HEK293T (cell line): ENCODE data around the gene MAU2.

Experiments
- CTCF ChIA-PET: fragments of 350-600 bp; formaldehyde crosslinking; extraction: SDS; loops from one replicate; lab custom pipeline; 2021; ENCODE audit warnings: antibody characterized with exemption, inconsistent platforms; lab: Yijun Ruan, JAX
- POLR2A ChIA-PET: fragments of 350-600 bp; formaldehyde crosslinking; extraction: SDS; loops from one replicate; lab custom pipeline; 2020; ENCODE audit warnings: antibody characterized with exemption, inconsistent platforms; lab: Yijun Ruan, JAX
- DNase-seq: peaks from one replicate; pipeline ENCODE4 v3.0.0; 2012; ENCODE audit warnings: mixed read lengths; ENCODE audit errors: extremely low spot score
- ARNT ChIP-seq: fragments of 450-650 bp; IDR thresholded peaks from 2 replicates; pipeline ENCODE4 v1.6.1; 2017; ENCODE audit warnings: mild to moderate bottlenecking
- BHLHE40 ChIP-seq: fragments of 450-650 bp; IDR thresholded peaks from 2 replicates; pipeline ENCODE4 v1.6.1; 2016; ENCODE audit warnings: mild to moderate bottlenecking, moderate library complexity, borderline replicate concordance
- CTBP1 ChIP-seq: fragments of 450-650 bp; IDR thresholded peaks from 2 replicates; pipeline ENCODE4 v1.6.1; 2016; ENCODE audit warnings: borderline replicate concordance
- ELF4 ChIP-seq: fragments of 450-650 bp; IDR thresholded peaks from 2 replicates; pipeline ENCODE4 v1.6.1; 2017; ENCODE audit warnings: antibody characterized with exemption
- FOXA1 ChIP-seq: fragments of 450-650 bp; IDR thresholded peaks from 2 replicates; pipeline ENCODE4 v1.6.1; 2016; ENCODE audit warnings: mild to moderate bottlenecking
- FOXK2 ChIP-seq: fragments of 450-650 bp; IDR thresholded peaks from 2 replicates; pipeline ENCODE4 v1.6.1; 2016; ENCODE audit warnings: mild to moderate bottlenecking
- FOXM1 ChIP-seq: fragments of 450-650 bp; IDR thresholded peaks from 2 replicates; pipeline ENCODE4 v1.6.1; 2017; ENCODE audit warnings: mild to moderate bottlenecking, borderline replicate concordance
- HDGF ChIP-seq: fragments of 450-650 bp; IDR thresholded peaks from 2 replicates; pipeline ENCODE4 v1.6.1; 2017; ENCODE audit warnings: antibody characterized with exemption, borderline replicate concordance
- L3MBTL2 ChIP-seq: fragments of 450-650 bp; conservative IDR thresholded peaks from 2 replicates; pipeline ENCODE4 v1.6.1; 2016; ENCODE audit warnings: mild to moderate bottlenecking
- LEF1 ChIP-seq: fragments of 450-650 bp; IDR thresholded peaks from 2 replicates; pipeline ENCODE4 v1.6.1; 2017; ENCODE audit warnings: mild to moderate bottlenecking, borderline replicate concordance
- NFRKB ChIP-seq: fragments of 450-650 bp; IDR thresholded peaks from 2 replicates; pipeline ENCODE4 v1.6.1; 2016; ENCODE audit warnings: mild to moderate bottlenecking, moderate library complexity
- SP1 ChIP-seq: fragments of 450-650 bp; IDR thresholded peaks from 2 replicates; pipeline ENCODE4 v1.6.1; 2017
- SUZ12 ChIP-seq: fragments of 450-650 bp; IDR thresholded peaks from 2 replicates; pipeline ENCODE4 v1.6.1; 2016; ENCODE audit warnings: mild to moderate bottlenecking
- TARDBP ChIP-seq: fragments of 450-650 bp; IDR thresholded peaks from 2 replicates; pipeline ENCODE4 v1.6.1; 2016
- ZNF384 ChIP-seq: fragments of 450-650 bp; IDR thresholded peaks from 2 replicates; pipeline ENCODE4 v1.6.1; 2016
- TF ChIP-seq, protein P1 (sequence below): fragments of 450-650 bp; IDR thresholded peaks from 2 replicates; pipeline ENCODE4 v1.6.1; 2016

The MAU2 gene

DNA sequence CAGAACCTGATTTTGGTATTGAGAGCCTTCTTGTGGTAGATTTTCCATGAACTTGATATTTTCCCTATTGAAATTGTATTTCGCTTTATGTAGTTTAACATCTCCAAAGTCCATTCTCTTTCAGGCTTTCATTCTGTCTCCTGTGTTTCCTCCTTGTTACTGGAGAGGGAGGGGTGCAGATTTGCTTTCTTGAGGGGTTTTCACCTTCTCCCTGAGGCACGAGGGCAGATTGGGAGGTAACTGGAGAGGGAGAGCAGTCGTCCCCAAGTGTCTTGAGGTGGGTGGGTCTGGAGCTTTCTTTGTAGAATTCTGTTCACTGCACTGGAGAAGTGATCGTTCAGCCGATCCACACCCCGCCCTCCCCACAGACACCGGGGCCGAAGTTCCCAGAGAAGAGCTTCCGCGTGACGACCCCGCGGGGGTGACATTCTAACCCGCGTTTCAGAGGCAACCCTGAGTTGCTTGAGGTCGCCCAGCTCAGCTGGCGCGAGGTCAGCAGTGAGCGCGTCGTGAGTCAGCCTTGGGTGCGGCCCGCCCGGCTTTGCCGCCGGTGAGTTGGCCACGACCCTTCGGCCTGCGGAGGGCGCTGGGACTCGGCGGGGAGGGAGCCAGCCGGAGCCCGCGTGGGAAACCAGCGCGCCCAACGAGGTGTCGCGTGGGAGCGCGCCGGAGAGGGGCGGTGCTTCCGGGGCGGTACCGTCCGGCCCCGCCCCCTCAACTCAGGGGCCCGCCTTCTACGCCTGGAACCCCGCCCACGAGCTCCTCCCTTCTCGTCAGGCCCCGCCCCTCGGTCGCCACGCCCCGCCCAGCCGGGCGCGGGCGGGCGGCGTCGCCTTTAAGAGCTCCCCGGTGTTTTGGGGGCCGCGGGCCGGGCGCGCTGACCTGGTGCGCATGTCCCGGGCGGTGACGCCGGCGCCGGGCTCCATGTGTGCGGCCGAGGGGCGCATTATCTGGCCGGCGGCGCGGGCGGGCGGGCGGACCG, 84.5 kb downstream of the MAU2 start, which contains the start of gene GATAD2A:
Gene GATAD2A, plus strand, starts transcription at position 797 of the 982 bp plus-strand sequence. CDS start 59,671 bp downstream, outside the sequence.
- CTCF ChIA-PET, result interaction anchor here (0.6 to 1.5 kb wide), 2 partner anchors 8 to 16 kb away, joined by 3 to 4 read pairs; no protein-coding TSS in a partner anchor
- TF ChIP-seq FOXM1, result 0 out of 2 replicates have a peak, but pooled peaks have one; percentile 37
- peak; percentile 94 for TF ChIP-seq L3MBTL2
- no peak for TF ChIP-seq NFRKB
- POLR2A ChIA-PET, result interaction anchor here (0.6 to 4.1 kb wide), 22 partner anchors 8 to 330 kb away, joined by 3 to 21 read pairs (median 6); partner anchors contain the start of genes NR2C2AP and TSSK6
- peak; percentile 92 for DNase-seq

DNA sequence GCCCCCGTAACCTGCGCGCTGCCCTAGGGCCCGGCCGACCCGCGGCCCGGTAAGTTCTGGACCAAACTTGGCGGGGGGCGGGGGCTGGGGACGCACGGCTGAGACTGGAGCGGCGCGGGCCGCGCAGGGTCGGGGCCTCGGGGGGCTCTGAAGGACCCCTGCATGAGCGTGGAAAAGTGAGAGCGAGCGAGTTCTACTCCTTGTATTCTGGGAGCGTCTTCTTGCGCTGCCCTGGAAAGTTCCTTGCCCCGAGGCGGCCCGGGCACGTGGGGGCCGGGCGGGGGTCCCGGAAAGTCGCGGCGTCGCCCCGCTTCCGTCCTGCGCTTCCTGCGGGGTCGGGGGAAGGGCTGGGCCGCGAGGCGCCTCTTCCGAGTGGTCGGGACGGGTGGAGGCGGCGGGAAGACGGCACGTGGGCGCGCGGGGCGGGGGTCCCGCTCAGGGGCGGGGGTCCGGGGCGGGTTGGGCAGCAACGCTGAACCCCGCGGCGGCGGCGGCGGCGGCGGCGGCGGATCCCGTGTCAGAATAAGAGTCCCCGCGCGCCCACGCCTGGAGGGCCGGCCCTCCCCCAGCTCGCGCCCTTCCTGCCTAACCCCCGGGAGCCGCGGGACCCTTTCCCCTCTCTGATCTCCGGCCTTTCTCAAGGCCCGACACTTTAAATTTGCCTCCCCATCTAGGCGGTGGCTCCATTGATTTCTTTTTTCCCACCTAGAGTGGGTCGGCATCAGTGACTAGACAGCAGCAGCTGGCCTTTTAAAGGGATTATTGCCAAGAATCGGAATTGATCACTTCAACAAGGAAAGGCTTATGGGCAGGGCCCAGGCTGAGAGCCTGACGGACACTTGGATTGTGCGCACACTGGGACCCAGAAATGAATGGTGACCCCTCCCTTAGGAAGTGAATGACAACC, 85.6 kb downstream of the MAU2 start:
- ChIA-PET POLR2A (interaction anchor here (0.9 to 4.1 kb wide), 15 partner anchors 9 to 331 kb away, joined by 3 to 21 read pairs (median 6); partner anchors contain the start of genes NDUFA13, NR2C2AP and TSSK6), CTCF (interaction anchor here (1.5 kb wide), 1 partner anchor 9 kb away, joined by 4 read pairs; no protein-coding TSS in a partner anchor)
- TF ChIP-seq L3MBTL2 (peak; percentile 39; the same call in 1 of the 2 replicates), HDGF (no peak), FOXK2 (no peak)
- TF ChIP-seq, protein P1, sequence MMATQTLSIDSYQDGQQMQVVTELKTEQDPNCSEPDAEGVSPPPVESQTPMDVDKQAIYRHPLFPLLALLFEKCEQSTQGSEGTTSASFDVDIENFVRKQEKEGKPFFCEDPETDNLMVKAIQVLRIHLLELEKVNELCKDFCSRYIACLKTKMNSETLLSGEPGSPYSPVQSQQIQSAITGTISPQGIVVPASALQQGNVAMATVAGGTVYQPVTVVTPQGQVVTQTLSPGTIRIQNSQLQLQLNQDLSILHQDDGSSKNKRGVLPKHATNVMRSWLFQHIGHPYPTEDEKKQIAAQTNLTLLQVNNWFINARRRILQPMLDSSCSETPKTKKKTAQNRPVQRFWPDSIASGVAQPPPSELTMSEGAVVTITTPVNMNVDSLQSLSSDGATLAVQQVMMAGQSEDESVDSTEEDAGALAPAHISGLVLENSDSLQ, result no peak
- peak; percentile 44 for DNase-seq

DNA sequence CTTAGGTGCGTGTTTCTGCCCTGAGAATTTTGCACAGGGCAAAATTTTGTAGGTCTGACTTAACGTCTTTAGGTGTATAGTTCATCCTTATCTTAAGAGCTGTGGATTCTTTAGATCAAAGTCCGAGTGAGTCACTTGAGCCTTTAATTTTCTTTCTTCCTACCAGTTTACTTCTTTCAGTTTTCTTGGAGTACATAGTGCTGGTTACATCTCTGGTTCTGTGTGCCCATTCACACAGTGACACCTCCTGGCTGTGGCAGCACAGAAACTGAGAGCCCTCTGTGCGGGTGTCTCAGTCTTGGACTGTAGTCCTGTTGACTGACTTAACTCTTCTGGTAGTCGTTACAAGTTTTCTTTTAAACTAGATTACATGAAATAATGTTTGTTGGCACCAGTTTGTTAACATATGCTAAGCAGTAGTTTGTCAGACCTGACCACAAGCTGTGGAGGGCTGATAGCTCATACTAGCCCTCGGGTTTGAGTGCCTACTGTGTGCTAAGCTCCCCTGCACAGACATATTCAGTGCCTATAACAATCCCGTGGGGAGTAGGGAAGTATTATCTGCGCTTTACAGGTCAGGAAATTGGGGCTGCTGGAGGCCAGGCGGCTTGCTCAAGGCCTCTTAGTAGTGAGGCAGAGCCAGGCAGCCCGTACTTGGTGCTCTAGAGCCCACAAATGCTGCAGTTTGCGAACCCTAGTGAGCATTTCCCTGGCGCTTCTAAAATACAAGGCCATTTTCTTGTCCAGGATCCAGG, 86.4 kb downstream of the MAU2 start:
- POLR2A ChIA-PET, result interaction anchor here (1.0 kb wide), 2 partner anchors 12 to 109 kb away, joined by 3 to 4 read pairs; partner anchors contain the start of gene NDUFA13
- no peak for TF ChIP-seq HDGF
- TF ChIP-seq ELF4, result no peak
- no peak for TF ChIP-seq L3MBTL2
- TF ChIP-seq CTBP1, result no peak
- no peak for TF ChIP-seq SUZ12
- no peak for TF ChIP-seq TARDBP
- TF ChIP-seq FOXA1, result no peak
- TF ChIP-seq SP1, result no peak
- TF ChIP-seq LEF1, result no peak
- TF ChIP-seq ARNT, result no peak
- no peak for TF ChIP-seq NFRKB
- no peak for TF ChIP-seq FOXK2
- no peak for TF ChIP-seq BHLHE40
- TF ChIP-seq, protein P1, result no peak
- no peak for TF ChIP-seq ZNF384
- TF ChIP-seq FOXM1, result no peak
- no peak for DNase-seq
- CTCF ChIA-PET, result interaction anchor here (0.7 kb wide), 1 partner anchor 21 kb away, joined by 3 read pairs; no protein-coding TSS in a partner anchor

DNA sequence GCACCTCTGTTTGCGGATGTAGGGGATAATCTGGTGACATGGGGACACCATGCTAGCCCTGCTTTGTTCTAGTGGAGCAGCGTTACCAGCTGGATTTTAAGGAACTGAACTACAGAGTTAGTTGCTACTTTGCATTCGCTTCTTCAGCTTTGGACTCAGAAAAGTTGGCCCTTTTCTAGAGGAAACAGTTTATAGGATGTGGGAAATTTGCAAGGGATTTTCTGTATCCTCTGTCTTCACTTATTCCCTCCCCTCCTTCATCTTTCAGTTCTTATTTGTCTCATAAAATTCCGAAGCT, 87.0 kb downstream of the MAU2 start:
- ChIA-PET CTCF (interaction anchor here (0.7 kb wide), 1 partner anchor 22 kb away, joined by 3 read pairs; no protein-coding TSS in a partner anchor), POLR2A (interaction anchor here (1.0 kb wide), 1 partner anchor 12 kb away, joined by 3 read pairs; no protein-coding TSS in a partner anchor)
- DNase-seq, result no peak
- TF ChIP-seq NFRKB (no peak), TARDBP (no peak), SP1 (no peak), LEF1 (no peak), FOXA1 (no peak), FOXM1 (no peak), ARNT (no peak), ZNF384 (no peak)
